Raji (cell line): ENCODE results near the gene SEMA3B.

Source experiments
- POLR2A ChIP-seq: IDR thresholded peaks from 2 replicates; pipeline ENCODE4 v1.6.1; 2011; ENCODE audit warnings: low read depth, low read length, control low read depth; ENCODE audit not compliant: insufficient read depth

The SEMA3B gene

DNA sequence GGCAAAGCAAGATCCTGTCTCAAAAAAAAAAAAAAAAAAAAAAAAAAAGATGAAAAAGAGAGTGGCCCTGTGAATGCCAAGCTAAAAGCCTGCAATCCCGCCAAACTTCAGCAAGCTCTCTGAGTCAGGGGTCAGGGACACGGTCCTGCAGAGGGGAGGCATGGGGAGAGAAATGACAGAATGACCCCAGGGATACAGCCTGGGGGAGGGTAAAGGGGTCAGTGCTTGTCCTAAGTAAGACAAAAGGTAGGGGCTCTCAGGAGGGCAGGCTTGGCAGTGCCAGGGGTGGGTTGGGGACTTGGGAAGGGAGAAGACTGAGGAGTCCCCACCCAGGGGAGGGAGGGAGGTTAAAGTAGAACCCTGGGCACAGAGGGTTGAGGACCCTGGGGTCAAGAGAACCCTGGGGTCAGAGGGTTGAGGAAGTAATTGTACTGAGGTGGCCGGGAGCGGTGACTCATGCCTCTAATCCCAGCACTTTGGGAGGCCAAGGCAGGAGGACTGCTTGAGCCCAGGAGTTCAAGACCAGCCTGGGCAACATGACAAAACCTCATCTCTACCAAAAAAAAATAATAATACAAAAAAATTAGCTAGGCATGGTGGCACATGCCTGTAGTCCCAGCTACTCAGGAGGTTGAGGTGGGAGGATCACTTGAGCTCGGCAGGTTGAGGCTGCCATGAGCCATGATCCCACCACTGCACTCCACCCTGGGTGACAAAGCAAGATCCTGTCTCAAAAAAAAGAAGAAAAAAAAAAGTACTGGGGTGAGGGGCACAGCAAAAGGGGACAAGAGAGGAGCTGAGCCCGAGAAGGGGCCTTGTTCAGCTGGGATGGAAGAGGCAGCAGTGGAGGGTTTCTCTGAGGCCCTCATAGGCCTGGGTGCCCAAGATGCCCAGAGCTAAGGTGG is 5.2 kb upstream of the SEMA3B start:
- TF ChIP-seq POLR2A, result no peak

DNA sequence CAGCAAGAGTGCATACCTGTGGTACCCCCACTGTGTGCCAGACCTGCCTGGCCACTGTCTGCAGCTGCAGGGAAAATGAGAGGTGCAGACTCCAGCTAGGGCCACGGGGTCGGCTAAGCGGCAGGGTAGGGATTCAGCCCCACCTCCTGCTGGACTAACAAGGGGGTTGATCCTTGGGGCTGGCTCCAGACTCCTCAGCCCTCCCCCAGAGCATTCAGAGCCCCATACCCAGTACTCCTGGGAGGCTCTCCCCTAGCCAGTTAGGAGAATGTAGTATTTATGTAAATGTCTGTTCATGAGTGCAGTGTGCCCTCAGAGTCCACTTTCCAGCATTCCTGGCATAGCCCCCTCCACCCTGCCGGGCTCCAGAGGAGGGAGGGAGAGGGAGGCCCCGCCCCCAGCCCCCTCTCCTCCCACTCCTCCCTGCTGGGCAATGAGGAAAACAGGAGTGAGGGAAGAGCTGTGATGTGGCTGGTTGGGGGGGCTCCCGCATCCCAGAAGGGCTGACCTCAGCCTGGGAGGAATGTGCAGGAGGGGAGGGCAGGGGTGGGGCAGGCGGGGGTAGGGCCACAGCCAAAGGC is 4.5 kb upstream of the SEMA3B start:
- no peak for TF ChIP-seq POLR2A

DNA sequence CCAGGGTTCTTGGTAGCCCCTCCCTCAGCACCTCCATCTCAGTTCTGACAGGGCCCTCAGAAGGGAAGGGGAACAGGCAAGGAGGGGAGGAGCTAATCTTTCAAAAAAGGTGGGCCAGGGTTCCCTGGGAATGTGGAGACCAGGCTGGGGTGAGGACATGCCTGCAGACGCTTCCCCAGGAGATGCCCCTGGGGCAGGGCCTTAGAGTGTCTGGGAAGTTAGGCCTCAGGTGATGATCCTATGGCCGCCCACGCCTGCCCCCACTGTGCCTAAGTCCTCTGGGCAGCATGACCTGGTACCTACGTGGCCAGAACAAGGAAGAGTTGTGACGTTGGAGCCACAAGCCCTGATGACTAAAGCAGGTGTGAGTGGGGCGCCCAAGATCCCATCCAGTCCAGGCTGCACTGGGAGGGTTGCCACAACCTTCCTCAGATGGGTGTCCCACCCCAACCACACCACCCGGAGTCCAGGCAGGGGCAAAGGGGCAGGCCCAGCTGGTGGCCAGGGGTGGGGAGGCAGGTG is 3.9 kb upstream of the SEMA3B start:
- TF ChIP-seq POLR2A, result no peak

DNA sequence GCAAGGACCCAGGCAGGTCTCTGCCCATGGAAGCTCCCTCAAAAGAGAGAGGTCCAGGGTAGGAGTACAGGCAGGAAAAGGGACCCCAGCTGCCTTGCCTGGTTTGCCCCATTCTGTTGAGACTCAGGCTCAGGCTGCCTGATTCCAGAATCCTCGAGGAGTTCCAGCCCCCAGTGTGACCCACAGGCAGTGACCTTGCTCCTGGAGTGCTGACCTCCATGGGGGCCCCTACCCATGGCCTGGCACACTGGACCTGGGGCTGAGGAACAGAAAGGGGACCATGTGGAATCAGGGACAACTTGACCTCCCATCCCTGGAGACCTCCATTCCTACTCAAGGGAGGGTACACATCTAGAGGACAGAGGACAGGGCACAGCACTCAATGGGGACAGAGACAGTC is 3.4 kb upstream of the SEMA3B start:
- TF ChIP-seq POLR2A, result no peak

DNA sequence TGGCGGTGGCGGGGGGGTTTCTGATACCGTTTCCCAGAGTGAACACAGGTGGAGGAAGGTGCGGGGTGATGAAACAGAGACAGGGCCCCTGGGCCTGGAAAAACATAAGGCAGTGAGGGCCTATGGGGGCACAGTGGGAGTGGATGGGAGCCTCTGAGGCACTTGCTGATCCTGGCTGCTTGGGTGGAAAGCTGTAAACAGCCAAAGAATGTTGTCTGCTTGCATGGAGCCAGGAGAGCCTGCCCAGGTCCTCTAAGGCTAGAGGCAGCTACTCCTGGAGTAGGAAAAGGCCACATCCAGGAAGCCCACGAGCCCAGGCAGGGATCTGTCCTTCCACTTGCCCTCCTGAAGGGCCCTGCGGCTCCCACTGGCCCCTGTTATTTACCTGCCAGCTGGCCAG is 2.9 kb upstream of the SEMA3B start:
- TF ChIP-seq POLR2A, result no peak

DNA sequence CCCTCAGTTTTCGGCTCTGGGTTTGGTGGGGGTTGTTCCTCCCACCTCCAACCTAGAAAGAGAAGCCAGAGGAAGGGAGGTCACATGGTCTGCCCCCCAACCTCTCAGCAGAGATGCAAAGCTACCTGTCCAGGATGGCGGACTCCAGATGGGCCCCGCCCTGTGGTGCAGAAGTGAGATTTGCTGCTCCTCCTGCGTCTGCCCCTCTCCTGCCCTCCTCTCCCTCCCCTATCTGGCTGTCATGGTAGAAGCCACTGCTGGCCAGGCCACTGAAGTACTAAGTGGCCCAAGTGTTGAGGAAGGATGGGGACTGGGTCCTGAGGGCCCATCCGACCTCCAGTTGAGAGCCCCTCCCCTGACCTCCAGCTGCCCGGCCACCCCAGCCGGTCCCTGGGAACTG is 2.1 kb upstream of the SEMA3B start:
- no peak for TF ChIP-seq POLR2A

DNA sequence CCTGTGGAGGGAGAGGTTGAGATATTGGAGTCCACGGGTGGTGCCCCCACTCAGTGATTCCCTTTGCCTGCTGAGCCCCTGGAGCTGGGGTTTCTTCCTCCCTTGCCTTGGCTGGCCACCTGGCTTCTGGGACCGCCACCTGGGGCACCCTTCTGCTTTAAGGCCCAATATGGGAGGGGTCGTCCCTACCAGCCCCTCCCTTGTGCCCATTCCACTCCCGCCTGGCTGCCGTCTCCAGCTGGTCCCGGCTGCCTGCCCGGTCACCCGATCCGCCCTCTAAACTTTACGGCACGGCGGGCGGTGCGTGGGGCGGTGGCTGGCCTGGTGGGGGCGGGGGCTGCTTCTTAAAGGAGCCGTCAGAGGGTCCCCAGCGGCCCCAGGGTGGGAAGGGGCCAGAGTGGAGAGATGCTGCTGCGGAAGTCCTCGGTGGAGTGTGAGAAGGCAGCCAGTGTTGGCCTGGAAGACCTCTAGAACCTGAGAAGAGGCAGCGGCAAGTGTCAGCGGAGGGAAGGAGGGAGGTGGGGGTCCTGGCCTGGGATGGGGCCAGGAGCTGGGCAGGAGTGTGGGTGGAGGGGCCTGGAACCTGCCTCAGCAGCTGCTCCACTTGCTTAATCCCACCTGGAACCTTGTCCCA is 1.6 kb upstream of the SEMA3B start:
- no peak for TF ChIP-seq POLR2A

DNA sequence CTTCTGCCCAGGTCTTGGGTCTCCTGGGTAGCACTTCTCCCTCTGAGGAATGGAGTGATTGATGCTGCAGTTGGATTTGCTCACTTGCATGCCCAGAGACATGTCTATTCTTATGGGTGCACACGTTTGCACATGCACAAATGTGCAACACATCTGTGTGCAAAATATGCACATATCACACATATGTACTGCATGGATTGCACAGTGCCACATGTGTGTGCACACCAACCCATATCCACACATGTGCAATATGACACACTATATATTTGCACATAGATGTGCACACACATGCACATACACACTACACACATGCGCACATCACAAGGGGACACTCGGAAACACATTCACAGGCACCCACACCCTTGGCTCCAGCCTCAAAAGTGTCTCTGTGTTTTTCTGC is 671 bp upstream of the SEMA3B start:
- TF ChIP-seq POLR2A, result no peak

DNA sequence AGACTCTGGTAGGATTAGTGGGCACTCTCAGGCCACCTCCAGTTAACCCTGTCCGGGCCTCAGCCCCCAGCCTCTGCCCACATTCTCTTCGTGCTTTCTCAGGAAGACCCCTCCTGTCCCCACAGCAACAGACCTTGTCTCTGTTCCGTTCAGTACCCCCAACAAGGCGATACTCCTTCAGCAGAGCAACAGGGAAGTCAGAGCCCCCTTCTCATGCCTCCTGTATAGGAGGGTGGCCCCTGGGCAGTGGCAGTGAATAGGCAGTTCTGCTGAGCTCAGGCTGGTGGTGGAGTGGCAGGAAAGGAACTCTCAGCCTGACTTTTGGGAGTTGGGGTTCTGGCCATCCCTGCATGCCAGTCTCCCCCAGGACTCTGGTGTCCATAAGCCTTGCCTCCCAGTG is 513 bp downstream of the SEMA3B start:
- no peak for TF ChIP-seq POLR2A

DNA sequence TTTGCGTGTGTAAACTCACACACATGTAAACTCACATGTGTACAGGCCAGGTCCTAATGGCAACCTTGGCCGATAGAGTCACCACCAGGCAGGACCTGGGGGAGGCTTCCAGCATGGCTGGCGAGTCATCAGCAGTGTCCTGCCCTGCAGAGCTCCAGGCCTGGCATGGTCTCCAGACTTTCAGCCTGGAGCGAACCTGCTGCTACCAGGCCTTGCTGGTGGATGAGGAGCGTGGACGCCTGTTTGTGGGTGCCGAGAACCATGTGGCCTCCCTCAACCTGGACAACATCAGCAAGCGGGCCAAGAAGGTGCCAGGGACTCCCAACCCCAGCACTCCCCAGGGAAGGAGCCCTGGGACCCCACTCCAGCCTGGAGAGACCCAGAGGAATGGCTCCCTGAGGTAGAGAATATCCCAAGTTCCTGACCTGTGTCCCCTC is 1.0 kb downstream of the SEMA3B start:
- TF ChIP-seq POLR2A, result no peak

DNA sequence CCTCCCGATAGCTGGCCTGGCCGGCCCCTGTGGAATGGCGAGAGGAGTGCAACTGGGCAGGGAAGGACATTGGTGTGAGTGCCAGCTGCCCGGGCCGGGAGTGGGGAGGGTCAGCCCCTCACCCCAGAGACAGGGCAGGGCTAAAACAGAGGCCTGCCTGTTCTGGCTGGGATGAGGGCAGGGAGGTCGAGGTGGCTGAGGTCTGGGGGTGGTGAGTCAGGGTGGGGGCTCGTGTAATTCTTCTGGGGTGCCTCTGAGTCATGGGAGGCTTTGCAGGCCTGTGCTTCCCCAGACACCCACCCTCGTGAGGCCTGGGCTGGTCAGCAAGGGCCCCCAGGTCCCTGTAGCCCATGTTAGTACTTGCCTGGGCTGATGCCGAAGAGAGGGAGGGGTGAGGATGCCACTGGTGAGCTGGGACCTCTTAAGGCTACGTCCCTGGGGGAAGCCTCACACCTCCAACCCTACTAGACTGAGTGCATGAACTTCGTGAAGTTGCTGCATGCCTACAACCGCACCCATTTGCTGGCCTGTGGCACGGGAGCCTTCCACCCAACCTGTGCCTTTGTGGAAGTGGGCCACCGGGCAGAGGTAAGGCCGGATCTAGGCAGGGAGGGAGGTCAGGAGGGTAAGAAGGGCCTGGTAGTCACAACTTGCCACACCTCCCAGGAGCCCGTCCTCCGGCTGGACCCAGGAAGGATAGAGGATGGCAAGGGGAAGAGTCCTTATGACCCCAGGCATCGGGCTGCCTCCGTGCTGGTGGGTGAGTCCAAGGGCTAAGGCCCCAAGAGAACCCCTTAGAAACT is 1.7 kb downstream of the SEMA3B start:
- no peak for TF ChIP-seq POLR2A

DNA sequence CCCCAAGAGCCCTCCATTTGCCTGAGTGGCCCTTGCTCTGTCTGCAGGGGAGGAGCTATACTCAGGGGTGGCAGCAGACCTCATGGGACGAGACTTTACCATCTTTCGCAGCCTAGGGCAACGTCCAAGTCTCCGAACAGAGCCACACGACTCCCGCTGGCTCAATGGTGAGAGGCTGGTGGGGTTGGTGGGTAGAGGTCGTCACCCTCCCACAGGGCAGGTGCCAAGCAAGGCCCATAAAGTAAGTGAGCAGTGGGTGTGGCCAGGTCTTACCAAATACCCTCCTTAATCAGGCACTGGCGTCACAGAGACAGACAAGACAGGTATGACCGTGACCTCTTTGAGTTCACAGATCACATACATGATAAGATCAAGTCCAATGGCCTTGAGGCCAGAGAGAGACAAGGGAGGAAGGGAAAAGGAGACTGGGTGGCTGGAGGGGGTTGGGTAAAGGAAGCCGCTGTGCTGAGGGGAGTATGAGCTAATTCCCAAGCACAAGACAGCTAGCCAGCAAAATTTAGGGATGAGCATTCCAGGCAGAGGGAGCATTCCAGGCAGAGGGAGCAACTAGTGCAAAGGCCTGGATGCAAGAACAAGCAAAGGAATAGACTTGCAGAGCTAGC is 2.5 kb downstream of the SEMA3B start:
- no peak for TF ChIP-seq POLR2A

DNA sequence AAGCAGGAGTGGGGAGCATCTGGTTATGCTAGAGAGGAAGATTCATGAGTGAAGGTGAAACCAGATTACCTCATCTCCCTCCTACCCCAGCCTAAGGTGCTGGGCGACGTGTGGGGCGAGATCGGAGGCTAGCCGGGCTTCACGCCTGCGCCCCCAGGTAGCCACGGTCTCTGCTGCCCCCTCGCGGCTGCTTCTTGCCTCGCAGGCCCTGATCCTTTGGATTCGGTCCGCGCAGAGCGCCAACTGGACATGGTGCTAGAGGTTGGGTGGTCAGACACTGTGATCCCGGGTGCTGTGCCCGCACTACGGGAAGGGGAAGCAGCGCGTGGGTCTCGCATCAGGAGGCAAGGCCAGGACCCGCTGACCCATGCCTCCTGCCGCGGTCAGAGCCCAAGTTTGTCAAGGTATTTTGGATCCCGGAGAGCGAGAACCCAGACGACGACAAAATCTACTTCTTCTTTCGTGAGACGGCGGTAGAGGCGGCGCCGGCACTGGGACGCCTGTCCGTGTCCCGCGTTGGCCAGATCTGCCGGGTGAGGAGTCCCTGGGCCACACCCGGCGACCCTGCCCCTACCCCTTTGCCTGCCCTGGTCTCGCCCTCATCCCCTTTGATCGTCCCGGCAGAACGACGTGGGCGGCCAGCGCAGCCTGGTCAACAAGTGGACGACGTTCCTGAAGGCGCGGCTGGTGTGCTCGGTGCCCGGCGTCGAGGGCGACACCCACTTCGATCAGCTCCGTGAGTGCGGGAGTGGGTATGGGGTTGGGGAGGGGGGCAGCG is 4.2 kb downstream of the SEMA3B start:
- TF ChIP-seq POLR2A, result no peak

DNA sequence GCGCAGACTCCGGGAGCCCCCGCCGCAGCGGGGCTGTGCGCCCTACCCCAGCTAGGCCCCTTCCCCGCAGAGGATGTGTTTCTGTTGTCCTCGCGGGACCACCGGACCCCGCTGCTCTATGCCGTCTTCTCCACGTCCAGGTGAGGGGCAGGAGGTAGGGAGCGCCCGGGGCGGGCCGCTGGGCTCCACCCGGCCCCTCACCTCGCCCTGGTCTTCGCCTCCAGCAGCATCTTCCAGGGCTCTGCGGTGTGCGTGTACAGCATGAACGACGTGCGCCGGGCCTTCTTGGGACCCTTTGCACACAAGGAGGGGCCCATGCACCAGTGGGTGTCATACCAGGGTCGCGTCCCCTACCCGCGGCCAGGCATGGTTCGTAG is 4.7 kb downstream of the SEMA3B start:
- TF ChIP-seq POLR2A, result no peak
